ENCODE data around the gene PPIC.

DNA sequence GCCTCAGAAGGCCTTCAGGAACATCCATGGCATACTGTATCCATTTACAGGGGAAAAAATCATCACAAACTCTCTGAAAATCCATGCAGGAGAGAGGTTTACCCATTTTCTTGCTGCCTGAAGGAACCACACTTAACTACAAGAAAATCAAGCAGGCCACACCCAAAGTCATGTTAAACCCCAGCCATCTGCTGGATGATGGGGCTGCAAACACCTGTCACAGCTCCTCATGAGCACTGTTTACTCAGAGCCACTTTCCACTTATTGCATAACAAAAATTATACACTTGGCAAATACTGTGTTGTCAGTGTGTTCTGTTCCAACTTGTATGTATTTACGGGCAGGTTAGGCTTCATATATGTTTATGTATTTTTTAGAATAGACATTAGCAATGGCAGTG, 35.8 kb downstream of the PPIC start:
- TF ChIP-seq, protein P1, sequence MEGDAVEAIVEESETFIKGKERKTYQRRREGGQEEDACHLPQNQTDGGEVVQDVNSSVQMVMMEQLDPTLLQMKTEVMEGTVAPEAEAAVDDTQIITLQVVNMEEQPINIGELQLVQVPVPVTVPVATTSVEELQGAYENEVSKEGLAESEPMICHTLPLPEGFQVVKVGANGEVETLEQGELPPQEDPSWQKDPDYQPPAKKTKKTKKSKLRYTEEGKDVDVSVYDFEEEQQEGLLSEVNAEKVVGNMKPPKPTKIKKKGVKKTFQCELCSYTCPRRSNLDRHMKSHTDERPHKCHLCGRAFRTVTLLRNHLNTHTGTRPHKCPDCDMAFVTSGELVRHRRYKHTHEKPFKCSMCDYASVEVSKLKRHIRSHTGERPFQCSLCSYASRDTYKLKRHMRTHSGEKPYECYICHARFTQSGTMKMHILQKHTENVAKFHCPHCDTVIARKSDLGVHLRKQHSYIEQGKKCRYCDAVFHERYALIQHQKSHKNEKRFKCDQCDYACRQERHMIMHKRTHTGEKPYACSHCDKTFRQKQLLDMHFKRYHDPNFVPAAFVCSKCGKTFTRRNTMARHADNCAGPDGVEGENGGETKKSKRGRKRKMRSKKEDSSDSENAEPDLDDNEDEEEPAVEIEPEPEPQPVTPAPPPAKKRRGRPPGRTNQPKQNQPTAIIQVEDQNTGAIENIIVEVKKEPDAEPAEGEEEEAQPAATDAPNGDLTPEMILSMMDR (IDR thresholded peaks at IDR 0.05): no peak
- no peak for TF ChIP-seq POLR2A (IDR thresholded peaks at IDR 0.05)

Data from testis (tissue), 2 donors.